ENCODE measurements around the gene ASCL4. TPM values are rescaled to one million over a fixed set of nuclear protein-coding genes. Genes with fewer than 3 reads are reported as not detected.

The ASCL4 gene
- total and polyA plus RNA-seq, 2 experiments from 2014 or later = not detected

DNA sequence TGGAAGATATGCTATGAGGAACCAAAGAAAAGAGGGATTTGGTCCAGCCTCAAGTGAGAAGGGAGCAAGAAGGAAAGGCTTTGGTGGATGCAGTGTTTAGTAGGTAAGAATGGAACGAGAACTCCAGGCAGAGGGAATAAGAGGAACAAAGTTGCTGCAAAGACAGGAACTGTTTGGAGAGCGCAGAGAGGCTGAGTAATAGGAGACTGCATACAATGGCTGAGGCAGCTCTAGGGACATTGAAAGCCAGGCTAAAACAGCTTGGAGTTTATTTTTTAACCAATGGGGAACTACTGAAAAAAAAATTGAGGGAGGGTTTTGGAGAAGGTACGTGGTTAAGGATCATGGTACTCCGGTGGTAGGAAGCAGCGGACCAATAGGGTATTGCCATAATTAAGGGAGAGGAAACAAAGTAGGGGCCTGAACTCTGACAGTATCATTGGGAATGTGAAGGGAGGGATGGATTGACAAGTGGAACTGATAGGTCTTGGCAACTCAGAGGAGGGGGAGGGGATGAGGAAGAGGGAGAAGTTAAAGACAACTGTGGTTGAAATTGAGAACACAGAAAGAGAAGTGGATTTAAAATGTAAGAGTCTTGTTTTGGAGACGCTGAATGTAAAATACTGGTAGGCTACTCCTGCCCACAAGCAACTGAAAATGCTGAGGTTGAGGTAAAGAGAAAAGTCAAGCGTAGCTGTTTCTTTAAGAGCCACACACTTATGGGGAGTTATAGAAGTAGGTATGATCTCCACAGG, 4.8 kb downstream of the ASCL4 start:
- 0 out of 2 replicates have a peak overlapping the region, but pooled peaks have one; percentile 56 for H2AFZ ChIP-seq
- H3K4me3 Mint-ChIP-seq = no peak overlapping the region
- H3K27ac ChIP-seq (ENCODE audit: low read depth) = no peak overlapping the region
- H3K9me3 Mint-ChIP-seq = no peaks in the 10 kb centered on the region
- H3K4me3 ChIP-seq = no peak overlapping the region
- H3K4me1 Mint-ChIP-seq = peaks cover 9% of the 10 kb centered on the region; the same call in 2 of the 3 replicates
- ATAC-seq (no peak), DNase-seq (ENCODE audit: low spot score) (no peak)
- H3K4me1 ChIP-seq (ENCODE audit: insufficient read depth) = no peaks in the 10 kb centered on the region
- no peaks in the 10 kb centered on the region; the same call in 1 of the 2 replicates for H4K20me1 ChIP-seq (replicated peaks; ENCODE audit: insufficient read depth)
- H3K36me3 ChIP-seq (ENCODE audit: insufficient read depth) = no peaks in the 10 kb centered on the region
- no peaks in the 10 kb centered on the region for H3K79me2 ChIP-seq (replicated peaks; ENCODE audit: insufficient read depth)
- no peaks in the 10 kb centered on the region for H3K36me3 Mint-ChIP-seq (ENCODE audit: low read depth)
- peaks cover 46% of the 10 kb centered on the region for H3K27me3 ChIP-seq (ENCODE audit: insufficient read depth)
- peaks cover 30% of the 10 kb centered on the region for H3K27me3 Mint-ChIP-seq (ENCODE audit: insufficient read depth, low read depth, poor library complexity)
- H3F3A ChIP-seq (replicated peaks; ENCODE audit: low read depth) = 0 out of 2 replicates have a peak, but pooled peaks cover 2% of the 10 kb centered on the region
- TF ChIP-seq POLR2AphosphoS5 (IDR thresholded peaks at IDR 0.05; ENCODE audit: low read depth) = no peak
- TF ChIP-seq EZH2 (IDR thresholded peaks at IDR 0.05; ENCODE audit: low read depth, unreplicated experiment) = no peak
- no peak for TF ChIP-seq ZNF114 (CRISPR knock-in tag; IDR thresholded peaks at IDR 0.05)
- no peak for TF ChIP-seq ZNF462 (CRISPR knock-in tag; IDR thresholded peaks at IDR 0.05)
- TF ChIP-seq ZNF331 (CRISPR knock-in tag; IDR thresholded peaks at IDR 0.05; ENCODE audit: low read depth) = no peak
- no peak for TF ChIP-seq EZH2phosphoT487 (IDR thresholded peaks at IDR 0.05; ENCODE audit: unreplicated experiment)
- TF ChIP-seq NANOG (IDR thresholded peaks at IDR 0.05; ENCODE audit: borderline replicate concordance) = no peak
- no peak for TF ChIP-seq CTCF (conservative IDR thresholded peaks at IDR 0.05; ENCODE audit: low read depth in 2 of 2)
- TF ChIP-seq STAT1 (IDR thresholded peaks at IDR 0.05; ENCODE audit: unreplicated experiment) = no peak
- H3K4me2 ChIP-seq = no peak overlapping the region
- no peaks in the 10 kb centered on the region for H3K9me2 ChIP-seq (ENCODE audit: insufficient read depth)
- H3K27ac Mint-ChIP-seq = no peak overlapping the region
